HEK293T (cell line): ENCODE results near the gene LYRM4.
"Not testable (repeated sequence)": the region's sequence is repeated elsewhere in the genome, so short reads cannot be mapped to it uniquely, and the experiment has no call there.

Experiments
- CTCF ChIA-PET: fragments of 350-600 bp; formaldehyde crosslinking; extraction: SDS; loops from one replicate; lab custom pipeline; 2021; ENCODE audit warnings: antibody characterized with exemption, inconsistent platforms; lab: Yijun Ruan, JAX
- POLR2A ChIA-PET: fragments of 350-600 bp; formaldehyde crosslinking; extraction: SDS; loops from one replicate; lab custom pipeline; 2020; ENCODE audit warnings: antibody characterized with exemption, inconsistent platforms; lab: Yijun Ruan, JAX
- DNase-seq: peaks from one replicate; pipeline ENCODE4 v3.0.0; 2012; ENCODE audit warnings: mixed read lengths; ENCODE audit errors: extremely low spot score
- ARNT ChIP-seq: fragments of 450-650 bp; IDR thresholded peaks from 2 replicates; pipeline ENCODE4 v1.6.1; 2017; ENCODE audit warnings: mild to moderate bottlenecking
- BHLHE40 ChIP-seq: fragments of 450-650 bp; IDR thresholded peaks from 2 replicates; pipeline ENCODE4 v1.6.1; 2016; ENCODE audit warnings: mild to moderate bottlenecking, moderate library complexity, borderline replicate concordance
- CTBP1 ChIP-seq: fragments of 450-650 bp; IDR thresholded peaks from 2 replicates; pipeline ENCODE4 v1.6.1; 2016; ENCODE audit warnings: borderline replicate concordance
- ELF4 ChIP-seq: fragments of 450-650 bp; IDR thresholded peaks from 2 replicates; pipeline ENCODE4 v1.6.1; 2017; ENCODE audit warnings: antibody characterized with exemption
- FOXA1 ChIP-seq: fragments of 450-650 bp; IDR thresholded peaks from 2 replicates; pipeline ENCODE4 v1.6.1; 2016; ENCODE audit warnings: mild to moderate bottlenecking
- FOXK2 ChIP-seq: fragments of 450-650 bp; IDR thresholded peaks from 2 replicates; pipeline ENCODE4 v1.6.1; 2016; ENCODE audit warnings: mild to moderate bottlenecking
- FOXM1 ChIP-seq: fragments of 450-650 bp; IDR thresholded peaks from 2 replicates; pipeline ENCODE4 v1.6.1; 2017; ENCODE audit warnings: mild to moderate bottlenecking, borderline replicate concordance
- HDGF ChIP-seq: fragments of 450-650 bp; IDR thresholded peaks from 2 replicates; pipeline ENCODE4 v1.6.1; 2017; ENCODE audit warnings: antibody characterized with exemption, borderline replicate concordance
- L3MBTL2 ChIP-seq: fragments of 450-650 bp; conservative IDR thresholded peaks from 2 replicates; pipeline ENCODE4 v1.6.1; 2016; ENCODE audit warnings: mild to moderate bottlenecking
- LEF1 ChIP-seq: fragments of 450-650 bp; IDR thresholded peaks from 2 replicates; pipeline ENCODE4 v1.6.1; 2017; ENCODE audit warnings: mild to moderate bottlenecking, borderline replicate concordance
- NFRKB ChIP-seq: fragments of 450-650 bp; IDR thresholded peaks from 2 replicates; pipeline ENCODE4 v1.6.1; 2016; ENCODE audit warnings: mild to moderate bottlenecking, moderate library complexity
- PKNOX1 ChIP-seq: fragments of 450-650 bp; IDR thresholded peaks from 2 replicates; pipeline ENCODE4 v1.6.1; 2016
- SP1 ChIP-seq: fragments of 450-650 bp; IDR thresholded peaks from 2 replicates; pipeline ENCODE4 v1.6.1; 2017
- SUZ12 ChIP-seq: fragments of 450-650 bp; IDR thresholded peaks from 2 replicates; pipeline ENCODE4 v1.6.1; 2016; ENCODE audit warnings: mild to moderate bottlenecking
- TARDBP ChIP-seq: fragments of 450-650 bp; IDR thresholded peaks from 2 replicates; pipeline ENCODE4 v1.6.1; 2016
- ZNF384 ChIP-seq: fragments of 450-650 bp; IDR thresholded peaks from 2 replicates; pipeline ENCODE4 v1.6.1; 2016

Gene LYRM4

GRCh38 chr6:5121956-5122355 lies 138.8 kb downstream of the LYRM4 start:
- POLR2A ChIA-PET, result no interaction called here
- CTCF ChIA-PET, result no interaction called here
- no peak for TF ChIP-seq BHLHE40
- TF ChIP-seq SP1, result no peak
- no peak for TF ChIP-seq ARNT
- TF ChIP-seq PKNOX1, result no peak
- TF ChIP-seq CTBP1, result no peak
- TF ChIP-seq TARDBP, result no peak
- no peak for TF ChIP-seq NFRKB
- TF ChIP-seq FOXM1, result no peak
- TF ChIP-seq FOXK2, result no peak
- TF ChIP-seq LEF1, result no peak
- no peak for TF ChIP-seq ZNF384
- TF ChIP-seq SUZ12, result no peak
- TF ChIP-seq FOXA1, result no peak
- TF ChIP-seq L3MBTL2, result no peak
- DNase-seq, result no peak

GRCh38 chr6:5121479-5121878 lies 139.3 kb downstream of the LYRM4 start:
- DNase-seq, result no peak
- ChIA-PET CTCF (no interaction called here), POLR2A (no interaction called here)
- no peak for TF ChIP-seq SP1

GRCh38 chr6:5120543-5120942 lies 140.2 kb downstream of the LYRM4 start:
- CTCF ChIA-PET, DNase-seq: not testable (repeated sequence)
- POLR2A ChIA-PET, result interaction anchor here (0.7 kb wide), 1 partner anchor 1752 kb away, joined by 3 read pairs; no protein-coding TSS in a partner anchor

GRCh38 chr6:5120011-5120410 lies 140.7 kb downstream of the LYRM4 start:
- no peak for DNase-seq
- CTCF ChIA-PET, result no interaction called here
- POLR2A ChIA-PET, result interaction anchor here (0.7 kb wide), 1 partner anchor 1752 kb away, joined by 3 read pairs; no protein-coding TSS in a partner anchor
- TF ChIP-seq NFRKB (no peak), FOXA1 (no peak), TARDBP (no peak), FOXM1 (no peak), HDGF (no peak), ELF4 (no peak), L3MBTL2 (no peak), CTBP1 (no peak), ARNT (no peak), FOXK2 (no peak), SP1 (no peak), LEF1 (no peak), ZNF384 (no peak), BHLHE40 (no peak), PKNOX1 (no peak)

- ChIA-PET POLR2A (no interaction called here), CTCF (no interaction called here)
- DNase-seq, result no peak
- TF ChIP-seq FOXA1 (no peak), FOXM1 (no peak), BHLHE40 (no peak), ZNF384 (no peak), NFRKB (no peak), FOXK2 (no peak), TARDBP (no peak), CTBP1 (no peak), LEF1 (no peak), PKNOX1 (no peak), SUZ12 (no peak), ARNT (no peak), SP1 (no peak)
Observed at GRCh38 chr6:5119090-5119951, 141.4 kb downstream of the LYRM4 start.

- ChIA-PET POLR2A (no interaction called here), CTCF (no interaction called here)
- TF ChIP-seq PKNOX1 (no peak), LEF1 (no peak), NFRKB (no peak), ZNF384 (no peak), L3MBTL2 (no peak)
- DNase-seq, result no peak
Observed at GRCh38 chr6:5116243-5116991, 144.3 kb downstream of the LYRM4 start.
